ENCODE measurements around the gene CSTPP1.
"Not testable (repeated sequence)": the region's sequence is repeated elsewhere in the genome, so short reads cannot be mapped to it uniquely, and the experiment has no call there.

CSTPP1 gene

DNA sequence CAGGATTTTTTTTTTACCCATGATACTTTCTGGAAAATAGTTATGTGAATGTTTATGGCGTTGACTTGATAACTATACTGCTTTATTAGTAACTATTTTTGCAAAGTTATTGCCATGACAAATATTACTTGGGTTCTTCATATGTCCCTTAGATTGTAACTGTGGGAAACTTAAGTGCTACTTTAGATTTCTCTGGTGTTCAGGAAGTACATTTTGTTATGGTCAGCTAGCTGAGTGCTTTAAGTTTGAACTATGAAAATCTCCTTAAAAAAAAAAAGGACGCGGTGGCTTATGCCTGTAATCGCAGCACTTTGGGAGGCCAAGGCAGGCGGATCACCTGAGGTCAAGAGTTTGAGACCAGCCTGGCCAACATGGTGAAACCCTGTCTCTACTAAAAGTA lies 42.8 kb downstream of the CSTPP1 start:
- TF ChIP-seq POLR2A (IDR thresholded peaks at IDR 0.05; ENCODE audit: low read depth, low read length) = no peak
- no peak for FAIRE-seq
- DNase-seq (ENCODE audit: insufficient read length, low spot score) = no peak

- FAIRE-seq (no peak), DNase-seq (ENCODE audit: insufficient read length, low spot score) (no peak)
- TF ChIP-seq POLR2A (IDR thresholded peaks at IDR 0.05; ENCODE audit: low read depth, low read length) = no peak
Measured at GRCh38 chr11:46981436-46981835, 44.9 kb downstream of the CSTPP1 start.

- no peak for DNase-seq (ENCODE audit: insufficient read length, low spot score)
- TF ChIP-seq POLR2A (IDR thresholded peaks at IDR 0.05; ENCODE audit: low read depth, low read length) = no peak
- peak; percentile 36 for FAIRE-seq
Measured at GRCh38 chr11:46982797-46983452, 46.4 kb downstream of the CSTPP1 start.

GRCh38 chr11:46983598-46983997 lies 47.0 kb downstream of the CSTPP1 start:
- FAIRE-seq (no peak), DNase-seq (ENCODE audit: insufficient read length, low spot score) (no peak)
- TF ChIP-seq POLR2A (IDR thresholded peaks at IDR 0.05; ENCODE audit: low read depth, low read length) = no peak

GRCh38 chr11:46984548-46984947 lies 48.0 kb downstream of the CSTPP1 start:
- TF ChIP-seq POLR2A (IDR thresholded peaks at IDR 0.05; ENCODE audit: low read depth, low read length) = no peak
- no peak for DNase-seq (ENCODE audit: insufficient read length, low spot score)
- no peak for FAIRE-seq

DNA sequence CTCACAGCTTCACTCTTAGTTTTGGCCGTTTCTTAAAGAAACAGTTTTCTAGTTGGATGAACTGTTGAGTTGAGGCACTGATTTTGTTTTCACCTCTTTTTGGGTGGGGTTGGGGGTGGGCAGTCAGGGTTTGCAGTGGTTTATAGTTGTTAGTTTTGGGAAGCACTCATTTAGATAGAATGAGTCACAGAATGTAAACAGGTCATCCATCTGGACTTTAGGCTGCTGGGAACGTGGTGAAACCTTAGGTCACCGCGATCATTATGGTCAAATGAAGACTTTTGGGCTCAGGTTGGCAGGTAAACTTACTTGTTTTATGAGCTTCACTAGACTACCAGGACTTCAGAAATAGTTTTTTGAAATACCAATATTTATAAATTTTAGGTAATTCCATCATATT lies 48.4 kb downstream of the CSTPP1 start:
- FAIRE-seq (peak; percentile 83), DNase-seq (ENCODE audit: insufficient read length, low spot score) (no peak)
- no peak for TF ChIP-seq POLR2A (IDR thresholded peaks at IDR 0.05; ENCODE audit: low read depth, low read length)

DNA sequence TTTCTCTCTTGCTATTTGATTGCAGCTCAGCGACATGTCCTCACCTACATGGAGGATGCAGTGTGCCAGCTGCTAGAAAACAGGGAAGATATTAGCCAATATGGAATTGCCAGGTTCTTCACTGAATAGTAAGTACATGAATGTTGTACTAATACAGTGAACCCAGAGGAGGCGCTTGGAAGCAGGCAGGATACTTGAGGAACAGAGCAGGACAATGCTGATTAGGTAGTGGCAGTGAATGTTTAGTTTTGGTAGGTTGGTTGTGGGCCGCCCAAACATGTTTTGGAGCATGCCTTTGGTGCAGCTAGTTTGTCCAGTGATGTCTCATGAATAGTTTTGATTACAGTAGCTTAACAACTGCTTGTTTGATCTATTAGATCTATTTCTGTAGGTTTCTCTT lies 50.6 kb downstream of the CSTPP1 start:
- DNase-seq (ENCODE audit: insufficient read length, low spot score) = no peak
- TF ChIP-seq POLR2A (IDR thresholded peaks at IDR 0.05; ENCODE audit: low read depth, low read length) = no peak
- FAIRE-seq = no peak

DNA sequence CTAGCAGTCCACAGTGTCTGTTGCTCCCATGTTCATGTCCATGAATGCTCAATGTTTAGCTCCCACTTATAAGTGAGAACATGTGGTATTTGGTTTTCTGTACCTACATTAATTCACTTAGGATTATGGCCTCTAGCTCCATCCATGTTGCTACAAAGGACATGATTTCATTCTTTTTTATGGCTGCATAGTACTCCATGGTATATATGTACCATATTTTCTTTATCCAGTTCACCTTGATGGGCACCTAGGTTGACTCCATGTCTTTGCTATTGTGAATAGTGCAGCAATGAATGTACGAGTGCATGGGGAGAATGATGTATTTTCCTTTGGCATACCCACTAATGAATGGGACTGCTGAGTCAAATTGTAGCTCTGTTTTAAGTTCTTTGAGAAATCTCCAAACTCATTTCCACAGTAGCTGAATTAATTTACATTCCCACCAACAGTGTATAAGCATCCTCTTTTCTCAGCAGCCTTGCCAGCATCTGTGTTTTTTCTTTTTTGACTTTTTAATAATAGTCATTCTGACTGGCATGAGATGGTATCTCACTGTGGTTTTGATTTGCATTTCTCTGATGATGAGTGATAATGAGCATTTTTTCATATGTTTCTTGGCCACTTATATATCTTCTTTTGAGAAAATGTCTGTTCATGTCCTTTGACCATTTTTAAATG lies 53.4 kb downstream of the CSTPP1 start:
- not testable (repeated sequence) for FAIRE-seq; DNase-seq (ENCODE audit: insufficient read length, low spot score)

GRCh38 chr11:46991391-46991790 lies 54.8 kb downstream of the CSTPP1 start:
- TF ChIP-seq POLR2A (IDR thresholded peaks at IDR 0.05; ENCODE audit: low read depth, low read length) = no peak
- FAIRE-seq = no peak
- DNase-seq (ENCODE audit: insufficient read length, low spot score) = no peak

DNA sequence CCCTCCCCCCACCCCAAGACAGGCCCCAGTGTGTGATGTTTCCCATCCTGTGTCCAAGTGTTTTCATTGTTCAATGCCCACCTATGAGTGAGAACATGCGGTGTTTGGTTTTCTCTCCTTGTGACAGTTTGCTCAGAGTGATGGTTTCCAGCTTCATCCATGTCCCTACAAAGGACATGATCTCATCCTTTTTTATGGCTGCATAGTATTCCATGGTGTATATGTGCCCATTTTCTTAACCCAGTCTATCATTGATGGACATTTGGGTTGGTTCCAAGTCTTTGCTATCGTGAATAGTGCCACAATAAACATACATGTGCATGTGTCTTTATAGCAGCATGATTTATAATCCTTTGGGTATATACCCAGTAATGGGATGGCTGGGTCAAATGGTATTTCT lies 55.8 kb downstream of the CSTPP1 start:
- not testable (repeated sequence) for FAIRE-seq

GRCh38 chr11:46997796-46998195 lies 61.2 kb downstream of the CSTPP1 start:
- not testable (repeated sequence) for FAIRE-seq; DNase-seq (ENCODE audit: insufficient read length, low spot score)

More for the DNA sequence above, 55.8 kb downstream of the CSTPP1 start:
- DNase-seq (ENCODE audit: insufficient read length, low spot score) = not testable (repeated sequence)

GRCh38 chr11:46999217-46999616 lies 62.7 kb downstream of the CSTPP1 start:
- DNase-seq (ENCODE audit: insufficient read length, low spot score) = no peak
- TF ChIP-seq POLR2A (IDR thresholded peaks at IDR 0.05; ENCODE audit: low read depth, low read length) = no peak
- no peak for FAIRE-seq

GRCh38 chr11:47000033-47000432 lies 63.5 kb downstream of the CSTPP1 start:
- FAIRE-seq (no peak), DNase-seq (ENCODE audit: insufficient read length, low spot score) (no peak)
- TF ChIP-seq POLR2A (IDR thresholded peaks at IDR 0.05; ENCODE audit: low read depth, low read length) = no peak

- no peak for TF ChIP-seq POLR2A (IDR thresholded peaks at IDR 0.05; ENCODE audit: low read depth, low read length)
- FAIRE-seq (no peak), DNase-seq (ENCODE audit: insufficient read length, low spot score) (no peak)
Measured at GRCh38 chr11:47001781-47002181, 65.2 kb downstream of the CSTPP1 start.

DNA sequence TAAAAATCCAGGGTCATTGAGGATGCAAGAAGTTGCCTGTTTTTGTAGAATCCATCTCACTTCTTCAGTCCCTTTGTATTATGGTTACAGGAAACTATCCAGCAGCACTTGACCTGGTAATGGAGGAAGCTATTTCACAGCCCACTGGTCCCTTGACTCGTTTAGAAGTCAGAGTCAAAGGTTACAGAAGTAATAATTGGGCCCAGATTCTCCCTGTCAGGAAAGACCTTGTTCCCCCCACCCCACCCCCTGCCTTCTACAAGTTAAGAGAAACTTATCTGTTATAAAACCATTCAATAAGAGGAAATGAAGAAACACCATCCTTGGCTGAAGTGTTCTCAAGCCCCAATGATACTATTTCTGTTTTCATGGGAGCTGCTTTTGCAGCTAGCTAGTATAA lies 65.8 kb downstream of the CSTPP1 start:
- no peak for FAIRE-seq
- DNase-seq (ENCODE audit: insufficient read length, low spot score) = no peak
- no peak for TF ChIP-seq POLR2A (IDR thresholded peaks at IDR 0.05; ENCODE audit: low read depth, low read length)
